ENCODE data around the gene SERINC4.
"Not testable (repeated sequence)": the region's sequence is repeated elsewhere in the genome, so short reads cannot be mapped to it uniquely, and the experiment has no call there.

DNA sequence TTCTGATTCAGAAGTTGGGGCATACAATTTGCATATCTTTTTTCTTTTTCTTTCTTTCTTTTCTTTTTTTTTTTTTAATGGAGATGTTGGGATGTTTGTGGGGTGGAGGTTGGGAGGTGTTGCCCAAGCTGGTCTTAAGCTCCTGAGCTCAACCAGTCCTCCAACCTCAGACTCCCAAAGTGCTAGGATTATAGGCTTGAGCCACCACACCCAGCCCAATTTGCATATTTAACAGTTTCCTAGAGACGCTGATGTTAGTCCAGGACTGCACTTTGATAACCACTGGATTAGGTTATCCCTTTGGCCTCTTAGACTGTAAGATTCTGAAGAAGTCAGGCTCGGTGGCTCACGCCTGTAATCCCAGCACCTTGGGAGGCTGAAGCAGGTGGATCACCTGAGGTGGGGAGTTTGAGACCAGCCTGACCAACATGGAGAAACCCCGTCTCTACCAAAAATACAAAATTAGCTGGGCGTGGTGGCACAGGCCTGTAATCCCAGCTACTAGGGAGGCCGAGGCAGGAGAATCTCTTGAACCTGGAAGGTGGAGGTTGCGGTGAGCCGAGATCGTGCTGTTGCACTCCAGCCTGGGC lies 30.0 kb upstream of the SERINC4 start:
- TF ChIP-seq, protein P1, sequence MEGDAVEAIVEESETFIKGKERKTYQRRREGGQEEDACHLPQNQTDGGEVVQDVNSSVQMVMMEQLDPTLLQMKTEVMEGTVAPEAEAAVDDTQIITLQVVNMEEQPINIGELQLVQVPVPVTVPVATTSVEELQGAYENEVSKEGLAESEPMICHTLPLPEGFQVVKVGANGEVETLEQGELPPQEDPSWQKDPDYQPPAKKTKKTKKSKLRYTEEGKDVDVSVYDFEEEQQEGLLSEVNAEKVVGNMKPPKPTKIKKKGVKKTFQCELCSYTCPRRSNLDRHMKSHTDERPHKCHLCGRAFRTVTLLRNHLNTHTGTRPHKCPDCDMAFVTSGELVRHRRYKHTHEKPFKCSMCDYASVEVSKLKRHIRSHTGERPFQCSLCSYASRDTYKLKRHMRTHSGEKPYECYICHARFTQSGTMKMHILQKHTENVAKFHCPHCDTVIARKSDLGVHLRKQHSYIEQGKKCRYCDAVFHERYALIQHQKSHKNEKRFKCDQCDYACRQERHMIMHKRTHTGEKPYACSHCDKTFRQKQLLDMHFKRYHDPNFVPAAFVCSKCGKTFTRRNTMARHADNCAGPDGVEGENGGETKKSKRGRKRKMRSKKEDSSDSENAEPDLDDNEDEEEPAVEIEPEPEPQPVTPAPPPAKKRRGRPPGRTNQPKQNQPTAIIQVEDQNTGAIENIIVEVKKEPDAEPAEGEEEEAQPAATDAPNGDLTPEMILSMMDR (IDR thresholded peaks at IDR 0.05; ENCODE audit: low read depth, low read length) = not testable (repeated sequence)
- TF ChIP-seq EZH2phosphoT487 (IDR thresholded peaks at IDR 0.05; ENCODE audit: low read depth) = not testable (repeated sequence)

All from OCI-LY3 (cell line).